ENCODE results near the gene COL6A2.

DNA sequence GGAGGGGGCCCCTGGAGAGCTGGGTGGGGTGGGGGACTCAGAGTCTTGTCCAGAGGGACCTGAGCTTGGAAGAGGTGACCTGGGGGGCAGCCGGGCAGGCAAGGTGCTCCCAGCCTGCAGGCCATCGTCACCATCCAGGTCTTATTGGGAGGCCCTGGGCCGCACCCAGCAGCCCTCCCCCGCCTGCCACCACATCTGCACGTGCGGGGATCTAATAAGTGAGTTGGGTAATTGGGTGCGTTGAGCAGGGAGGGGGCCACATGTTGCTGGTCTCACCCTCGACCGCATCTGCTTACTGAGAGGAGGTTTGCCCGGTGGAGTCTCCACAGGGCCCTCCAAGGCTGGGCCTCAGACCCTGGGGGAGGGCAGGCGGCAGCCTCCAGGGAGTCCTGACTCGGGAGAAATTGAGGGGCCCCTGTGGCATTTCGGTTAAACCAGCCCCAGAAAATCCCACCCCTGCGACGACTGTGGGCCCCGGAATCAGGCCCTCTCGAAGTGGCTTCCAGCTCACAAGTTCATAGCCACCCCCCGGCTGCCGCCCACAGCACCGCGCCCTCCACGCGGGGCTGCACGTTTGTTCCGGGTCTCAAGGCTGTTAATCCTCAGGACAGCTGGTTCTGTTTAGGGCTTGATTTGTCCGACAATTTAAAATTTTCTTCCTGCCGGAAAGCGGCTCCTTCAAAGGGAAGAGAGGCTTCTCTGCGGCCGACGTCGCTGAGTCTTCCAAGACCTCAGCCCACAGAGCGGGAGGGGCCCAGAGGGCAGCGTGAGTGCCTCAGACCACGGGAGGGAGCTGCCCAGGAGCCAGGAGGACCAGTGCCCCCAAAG lies 14.7 kb upstream of the COL6A2 start:
- TF ChIP-seq CREB1 (IDR thresholded peaks at IDR 0.05; ENCODE audit: low read depth) (no peak), TAF1 (IDR thresholded peaks at IDR 0.05; ENCODE audit: low read depth) (no peak), YY1 (IDR thresholded peaks at IDR 0.05; ENCODE audit: low read depth) (no peak), MAX (IDR thresholded peaks at IDR 0.05) (no peak), FOXM1 (IDR thresholded peaks at IDR 0.05; ENCODE audit: borderline replicate concordance, low read depth) (no peak), RAD21 (IDR thresholded peaks at IDR 0.05; ENCODE audit: low read depth) (no peak), CEBPB (IDR thresholded peaks at IDR 0.05) (no peak)
- TF ChIP-seq, protein P1, sequence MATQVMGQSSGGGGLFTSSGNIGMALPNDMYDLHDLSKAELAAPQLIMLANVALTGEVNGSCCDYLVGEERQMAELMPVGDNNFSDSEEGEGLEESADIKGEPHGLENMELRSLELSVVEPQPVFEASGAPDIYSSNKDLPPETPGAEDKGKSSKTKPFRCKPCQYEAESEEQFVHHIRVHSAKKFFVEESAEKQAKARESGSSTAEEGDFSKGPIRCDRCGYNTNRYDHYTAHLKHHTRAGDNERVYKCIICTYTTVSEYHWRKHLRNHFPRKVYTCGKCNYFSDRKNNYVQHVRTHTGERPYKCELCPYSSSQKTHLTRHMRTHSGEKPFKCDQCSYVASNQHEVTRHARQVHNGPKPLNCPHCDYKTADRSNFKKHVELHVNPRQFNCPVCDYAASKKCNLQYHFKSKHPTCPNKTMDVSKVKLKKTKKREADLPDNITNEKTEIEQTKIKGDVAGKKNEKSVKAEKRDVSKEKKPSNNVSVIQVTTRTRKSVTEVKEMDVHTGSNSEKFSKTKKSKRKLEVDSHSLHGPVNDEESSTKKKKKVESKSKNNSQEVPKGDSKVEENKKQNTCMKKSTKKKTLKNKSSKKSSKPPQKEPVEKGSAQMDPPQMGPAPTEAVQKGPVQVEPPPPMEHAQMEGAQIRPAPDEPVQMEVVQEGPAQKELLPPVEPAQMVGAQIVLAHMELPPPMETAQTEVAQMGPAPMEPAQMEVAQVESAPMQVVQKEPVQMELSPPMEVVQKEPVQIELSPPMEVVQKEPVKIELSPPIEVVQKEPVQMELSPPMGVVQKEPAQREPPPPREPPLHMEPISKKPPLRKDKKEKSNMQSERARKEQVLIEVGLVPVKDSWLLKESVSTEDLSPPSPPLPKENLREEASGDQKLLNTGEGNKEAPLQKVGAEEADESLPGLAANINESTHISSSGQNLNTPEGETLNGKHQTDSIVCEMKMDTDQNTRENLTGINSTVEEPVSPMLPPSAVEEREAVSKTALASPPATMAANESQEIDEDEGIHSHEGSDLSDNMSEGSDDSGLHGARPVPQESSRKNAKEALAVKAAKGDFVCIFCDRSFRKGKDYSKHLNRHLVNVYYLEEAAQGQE (IDR thresholded peaks at IDR 0.05; ENCODE audit: low read depth) = no peak

Measured in Ishikawa (cell line).